Measurements from ENCODE around the gene FAU. TPM values are rescaled to one million over a fixed set of nuclear protein-coding genes. Genes with fewer than 3 reads are reported as not detected.
A peak's percentile ranks its signal among the peaks of the same experiment; 100 is the strongest.

The FAU gene
- total and polyA plus RNA-seq, 7 donors, result 465 to 798 (median 639) TPM

DNA sequence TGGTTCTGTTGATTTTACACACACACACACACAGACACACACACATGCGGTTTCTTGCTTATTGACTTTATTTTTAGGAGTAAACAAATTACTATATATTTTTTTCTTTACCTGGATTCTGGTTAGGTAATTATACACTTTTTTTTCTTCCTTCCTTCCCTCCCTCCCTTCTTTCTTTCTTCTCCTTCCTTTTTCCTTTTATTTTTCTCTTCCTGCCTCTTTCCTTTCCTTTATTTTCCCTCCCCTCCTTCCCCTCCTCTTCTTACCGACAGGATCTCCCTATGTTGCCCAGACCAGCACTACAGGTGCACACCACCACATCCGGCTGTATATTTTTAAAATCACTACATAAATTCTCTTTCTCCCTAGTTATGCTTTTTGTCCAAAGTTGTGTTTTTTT is 45.0 kb upstream of the FAU start:
- H3K36me3 ChIP-seq (ENCODE audit: insufficient read depth in 1 of 2, low read depth in 1 of 2), result no peaks in the 10 kb centered on the region
- TF ChIP-seq, protein P1, sequence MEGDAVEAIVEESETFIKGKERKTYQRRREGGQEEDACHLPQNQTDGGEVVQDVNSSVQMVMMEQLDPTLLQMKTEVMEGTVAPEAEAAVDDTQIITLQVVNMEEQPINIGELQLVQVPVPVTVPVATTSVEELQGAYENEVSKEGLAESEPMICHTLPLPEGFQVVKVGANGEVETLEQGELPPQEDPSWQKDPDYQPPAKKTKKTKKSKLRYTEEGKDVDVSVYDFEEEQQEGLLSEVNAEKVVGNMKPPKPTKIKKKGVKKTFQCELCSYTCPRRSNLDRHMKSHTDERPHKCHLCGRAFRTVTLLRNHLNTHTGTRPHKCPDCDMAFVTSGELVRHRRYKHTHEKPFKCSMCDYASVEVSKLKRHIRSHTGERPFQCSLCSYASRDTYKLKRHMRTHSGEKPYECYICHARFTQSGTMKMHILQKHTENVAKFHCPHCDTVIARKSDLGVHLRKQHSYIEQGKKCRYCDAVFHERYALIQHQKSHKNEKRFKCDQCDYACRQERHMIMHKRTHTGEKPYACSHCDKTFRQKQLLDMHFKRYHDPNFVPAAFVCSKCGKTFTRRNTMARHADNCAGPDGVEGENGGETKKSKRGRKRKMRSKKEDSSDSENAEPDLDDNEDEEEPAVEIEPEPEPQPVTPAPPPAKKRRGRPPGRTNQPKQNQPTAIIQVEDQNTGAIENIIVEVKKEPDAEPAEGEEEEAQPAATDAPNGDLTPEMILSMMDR (IDR thresholded peaks at IDR 0.05), result no peak
- no peak overlapping the region for H3K4me3 ChIP-seq
- no peak overlapping the region for H3K27ac ChIP-seq
- intact Hi-C loops (cut with DNase I), result no loop called here
- ATAC-seq (no peak), DNase-seq (no peak)
- no peaks in the 10 kb centered on the region for H3K9me3 ChIP-seq
- H3K4me1 ChIP-seq, result no peaks in the 10 kb centered on the region
- 90 to 94% (median 90%) methylated on average over 3 of the region's 3 CpGs for WGBS, 3 donors
- no peaks in the 10 kb centered on the region for H3K27me3 ChIP-seq (ENCODE audit: insufficient read depth in 3 of 3, low read length in 2 of 3)

DNA sequence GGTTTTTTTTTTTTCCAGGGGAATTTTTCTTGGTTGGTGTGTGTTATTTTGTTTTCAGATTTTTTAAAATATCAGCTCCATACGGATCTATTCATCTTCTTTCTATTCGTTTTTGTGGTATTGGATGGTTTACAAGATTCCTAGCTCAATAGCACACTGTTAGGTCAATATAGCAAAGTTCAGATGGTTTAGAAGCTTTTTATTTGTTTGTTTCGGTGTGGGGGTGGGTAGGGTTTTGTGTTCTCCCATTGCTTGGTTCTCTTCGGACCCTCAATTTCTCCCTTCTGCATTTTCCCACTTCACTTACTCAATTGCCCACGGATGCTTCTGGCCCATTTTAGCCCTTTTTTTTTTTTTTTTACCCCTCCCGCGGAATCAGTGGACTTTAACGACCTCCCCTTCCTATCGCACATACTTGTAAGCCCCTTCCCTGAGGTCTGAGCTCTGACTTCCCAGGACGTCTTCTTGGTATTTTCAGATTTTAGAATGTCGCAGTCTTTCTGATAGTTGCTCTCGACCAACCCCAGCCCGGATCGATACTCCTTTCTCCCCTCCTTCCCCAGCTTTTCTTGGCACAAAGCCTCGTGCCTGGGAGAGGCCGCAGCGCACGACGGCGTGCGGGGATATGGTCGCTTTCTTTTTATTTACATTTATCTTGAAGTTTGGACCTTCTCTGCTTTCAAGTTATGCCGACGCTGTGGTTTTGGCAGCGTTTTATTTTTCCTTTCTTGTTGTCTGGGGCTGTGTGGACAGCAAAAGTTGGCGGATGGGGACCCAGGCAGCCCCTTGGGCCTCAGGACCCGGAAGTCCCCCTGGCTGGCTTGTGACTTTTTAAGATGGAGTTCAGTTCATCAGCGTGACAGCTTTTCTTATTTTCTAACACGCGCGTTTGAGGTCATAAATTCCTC is 43.7 kb upstream of the FAU start:
- H3K9me3 ChIP-seq, result no peaks in the 10 kb centered on the region
- ATAC-seq, result no peak
- H3K27ac ChIP-seq, result no peak overlapping the region
- WGBS, 3 donors, result 46 to 55% (median 48%) methylated on average over 31 of the region's 31 CpGs
- H3K27me3 ChIP-seq (ENCODE audit: insufficient read depth in 3 of 3, low read length in 2 of 3), result no peaks in the 10 kb centered on the region
- TF ChIP-seq, protein P1 (IDR thresholded peaks at IDR 0.05), result no peak
- intact Hi-C loops (cut with DNase I), result no loop called here
- H3K36me3 ChIP-seq (ENCODE audit: insufficient read depth in 1 of 2, low read depth in 1 of 2), result no peaks in the 10 kb centered on the region
- peak overlapping the region; percentile 50 for H3K4me3 ChIP-seq
- no peak for DNase-seq
- no peaks in the 10 kb centered on the region for H3K4me1 ChIP-seq

DNA sequence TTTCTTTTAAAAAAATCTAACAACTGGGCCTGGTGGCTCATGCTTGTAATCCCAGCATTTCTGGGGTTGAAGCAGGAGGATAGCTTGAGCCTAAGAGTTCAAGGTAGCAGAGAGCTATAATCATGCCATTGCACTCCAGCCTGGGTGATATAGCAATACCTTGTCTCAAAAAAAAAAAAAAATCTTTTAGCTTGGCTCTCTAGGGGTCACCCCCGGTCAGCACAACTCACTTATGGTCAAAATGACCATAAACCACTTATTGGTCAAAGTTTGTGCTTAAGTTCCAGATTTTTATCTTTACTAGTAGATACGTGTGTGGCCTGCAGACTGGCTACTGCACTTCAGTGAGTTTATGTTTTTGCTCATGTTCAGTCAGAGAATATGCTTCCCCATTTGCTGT is 41.8 kb upstream of the FAU start:
- Histone ChIP-seq H3K27me3 (ENCODE audit: insufficient read depth in 3 of 3, low read length in 2 of 3) (no peaks in the 10 kb centered on the region), H3K36me3 (ENCODE audit: insufficient read depth in 1 of 2, low read depth in 1 of 2) (no peaks in the 10 kb centered on the region), H3K27ac (no peak overlapping the region), H3K9me3 (no peaks in the 10 kb centered on the region), H3K4me1 (no peaks in the 10 kb centered on the region), H3K4me3 (no peak overlapping the region)
- intact Hi-C loops (cut with DNase I), result no loop called here
- DNase-seq (no peak), ATAC-seq (no peak)
- WGBS, 3 donors, result 77 to 80% (median 79%) methylated on average over 2 of the region's 2 CpGs
- TF ChIP-seq, protein P1 (IDR thresholded peaks at IDR 0.05), result no peak

DNA sequence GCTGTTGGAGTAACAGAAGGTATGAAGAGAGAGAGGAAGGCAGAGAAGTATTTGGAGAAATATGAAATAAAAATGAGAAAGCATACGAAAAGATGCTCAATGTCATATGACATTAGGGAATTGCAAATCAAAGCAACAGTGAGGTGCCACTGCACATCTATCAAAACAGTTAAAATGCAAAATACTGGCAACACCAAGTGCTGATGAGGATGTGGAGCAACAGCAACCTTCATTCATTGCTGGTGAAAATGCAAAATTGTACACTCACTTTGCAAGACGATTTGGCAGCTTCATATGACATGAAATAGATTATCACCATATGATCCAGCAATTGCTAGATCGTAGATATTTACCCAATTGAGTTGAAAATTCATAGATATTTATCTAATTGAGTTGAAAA is 38.7 kb upstream of the FAU start:
- H3K27me3 ChIP-seq (ENCODE audit: insufficient read depth in 3 of 3, low read length in 2 of 3), result no peaks in the 10 kb centered on the region
- H3K36me3 ChIP-seq (ENCODE audit: insufficient read depth in 1 of 2, low read depth in 1 of 2), result no peaks in the 10 kb centered on the region
- H3K4me3 ChIP-seq, result no peak overlapping the region
- TF ChIP-seq, protein P1 (IDR thresholded peaks at IDR 0.05), result no peak
- intact Hi-C loops (cut with DNase I), result no loop called here
- no peak overlapping the region for H3K27ac ChIP-seq
- no peaks in the 10 kb centered on the region for H3K4me1 ChIP-seq
- H3K9me3 ChIP-seq, result no peaks in the 10 kb centered on the region
- DNase-seq, result no peak
- no peak for ATAC-seq
- 71 to 79% (median 71%) methylated on average over 3 of the region's 3 CpGs for WGBS, 3 donors

Measured in psoas muscle (tissue), 8 donors.